Measurements from ENCODE around the gene PROCA1. TPM values are rescaled to one million over a fixed set of nuclear protein-coding genes. Genes with fewer than 3 reads are reported as not detected.
A peak's percentile ranks its signal among the peaks of the same experiment; 100 is the strongest.

PROCA1 gene
- total and polyA plus RNA-seq, 9 of the 15 experiments (the other 6 are each of a cell fraction or from before 2014, with no cell fraction given), result 0.78 to 16.2 (median 5.6) TPM

DNA sequence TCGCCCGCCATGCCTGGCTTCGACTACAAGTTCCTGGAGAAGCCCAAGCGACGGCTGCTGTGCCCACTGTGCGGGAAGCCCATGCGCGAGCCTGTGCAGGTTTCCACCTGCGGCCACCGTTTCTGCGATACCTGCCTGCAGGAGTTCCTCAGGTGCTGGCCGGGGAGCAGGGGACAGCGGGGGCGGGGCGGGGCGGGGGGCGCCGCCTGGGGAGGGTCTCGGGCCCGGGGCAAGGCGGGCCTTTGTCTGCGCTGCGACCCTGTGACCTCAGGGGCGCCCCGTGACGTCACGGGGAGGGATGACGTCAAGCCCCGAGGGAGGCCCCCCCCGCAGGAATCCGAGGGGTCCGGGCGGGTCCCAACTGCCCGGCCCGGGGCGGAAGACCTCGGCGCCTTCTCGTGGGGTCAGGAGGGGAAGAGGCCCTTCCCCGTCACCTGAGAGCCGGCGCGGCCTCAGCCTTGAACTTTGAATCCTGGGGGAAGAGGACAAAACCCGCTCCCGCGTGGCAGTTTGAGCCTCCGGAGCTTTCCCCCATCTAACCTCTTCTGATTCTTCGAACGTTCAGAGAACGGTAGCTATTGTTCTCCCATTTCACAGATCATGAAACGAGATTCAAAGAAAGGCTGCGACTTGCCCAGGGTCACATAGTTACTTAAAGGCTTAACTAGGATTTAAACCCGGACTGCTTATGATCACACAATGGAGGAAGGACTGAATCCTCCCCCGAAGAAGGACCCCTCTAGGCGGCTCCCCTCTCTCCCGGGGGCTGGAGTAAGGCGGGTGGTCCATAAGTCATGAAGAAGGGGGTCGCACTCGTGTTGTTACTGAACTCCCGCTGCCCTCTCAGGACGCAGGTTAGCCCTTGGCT, 32.6 kb upstream of the PROCA1 start (continued):
- TF ChIP-seq, protein P1, sequence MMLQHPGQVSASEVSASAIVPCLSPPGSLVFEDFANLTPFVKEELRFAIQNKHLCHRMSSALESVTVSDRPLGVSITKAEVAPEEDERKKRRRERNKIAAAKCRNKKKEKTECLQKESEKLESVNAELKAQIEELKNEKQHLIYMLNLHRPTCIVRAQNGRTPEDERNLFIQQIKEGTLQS (IDR thresholded peaks at IDR 0.05), result peak; percentile 83
- TF ChIP-seq, protein P1 (CRISPR knock-in tag; conservative IDR thresholded peaks at IDR 0.05), result no peak; the same call in 1 of the 2 replicates
- TF ChIP-seq, protein P2, sequence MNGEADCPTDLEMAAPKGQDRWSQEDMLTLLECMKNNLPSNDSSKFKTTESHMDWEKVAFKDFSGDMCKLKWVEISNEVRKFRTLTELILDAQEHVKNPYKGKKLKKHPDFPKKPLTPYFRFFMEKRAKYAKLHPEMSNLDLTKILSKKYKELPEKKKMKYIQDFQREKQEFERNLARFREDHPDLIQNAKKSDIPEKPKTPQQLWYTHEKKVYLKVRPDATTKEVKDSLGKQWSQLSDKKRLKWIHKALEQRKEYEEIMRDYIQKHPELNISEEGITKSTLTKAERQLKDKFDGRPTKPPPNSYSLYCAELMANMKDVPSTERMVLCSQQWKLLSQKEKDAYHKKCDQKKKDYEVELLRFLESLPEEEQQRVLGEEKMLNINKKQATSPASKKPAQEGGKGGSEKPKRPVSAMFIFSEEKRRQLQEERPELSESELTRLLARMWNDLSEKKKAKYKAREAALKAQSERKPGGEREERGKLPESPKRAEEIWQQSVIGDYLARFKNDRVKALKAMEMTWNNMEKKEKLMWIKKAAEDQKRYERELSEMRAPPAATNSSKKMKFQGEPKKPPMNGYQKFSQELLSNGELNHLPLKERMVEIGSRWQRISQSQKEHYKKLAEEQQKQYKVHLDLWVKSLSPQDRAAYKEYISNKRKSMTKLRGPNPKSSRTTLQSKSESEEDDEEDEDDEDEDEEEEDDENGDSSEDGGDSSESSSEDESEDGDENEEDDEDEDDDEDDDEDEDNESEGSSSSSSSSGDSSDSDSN (IDR thresholded peaks at IDR 0.05; ENCODE audit: borderline replicate concordance in 1 of 2, low read depth in 2 of 2, low read length in 2 of 2), result no peak
- TF ChIP-seq, protein P3, sequence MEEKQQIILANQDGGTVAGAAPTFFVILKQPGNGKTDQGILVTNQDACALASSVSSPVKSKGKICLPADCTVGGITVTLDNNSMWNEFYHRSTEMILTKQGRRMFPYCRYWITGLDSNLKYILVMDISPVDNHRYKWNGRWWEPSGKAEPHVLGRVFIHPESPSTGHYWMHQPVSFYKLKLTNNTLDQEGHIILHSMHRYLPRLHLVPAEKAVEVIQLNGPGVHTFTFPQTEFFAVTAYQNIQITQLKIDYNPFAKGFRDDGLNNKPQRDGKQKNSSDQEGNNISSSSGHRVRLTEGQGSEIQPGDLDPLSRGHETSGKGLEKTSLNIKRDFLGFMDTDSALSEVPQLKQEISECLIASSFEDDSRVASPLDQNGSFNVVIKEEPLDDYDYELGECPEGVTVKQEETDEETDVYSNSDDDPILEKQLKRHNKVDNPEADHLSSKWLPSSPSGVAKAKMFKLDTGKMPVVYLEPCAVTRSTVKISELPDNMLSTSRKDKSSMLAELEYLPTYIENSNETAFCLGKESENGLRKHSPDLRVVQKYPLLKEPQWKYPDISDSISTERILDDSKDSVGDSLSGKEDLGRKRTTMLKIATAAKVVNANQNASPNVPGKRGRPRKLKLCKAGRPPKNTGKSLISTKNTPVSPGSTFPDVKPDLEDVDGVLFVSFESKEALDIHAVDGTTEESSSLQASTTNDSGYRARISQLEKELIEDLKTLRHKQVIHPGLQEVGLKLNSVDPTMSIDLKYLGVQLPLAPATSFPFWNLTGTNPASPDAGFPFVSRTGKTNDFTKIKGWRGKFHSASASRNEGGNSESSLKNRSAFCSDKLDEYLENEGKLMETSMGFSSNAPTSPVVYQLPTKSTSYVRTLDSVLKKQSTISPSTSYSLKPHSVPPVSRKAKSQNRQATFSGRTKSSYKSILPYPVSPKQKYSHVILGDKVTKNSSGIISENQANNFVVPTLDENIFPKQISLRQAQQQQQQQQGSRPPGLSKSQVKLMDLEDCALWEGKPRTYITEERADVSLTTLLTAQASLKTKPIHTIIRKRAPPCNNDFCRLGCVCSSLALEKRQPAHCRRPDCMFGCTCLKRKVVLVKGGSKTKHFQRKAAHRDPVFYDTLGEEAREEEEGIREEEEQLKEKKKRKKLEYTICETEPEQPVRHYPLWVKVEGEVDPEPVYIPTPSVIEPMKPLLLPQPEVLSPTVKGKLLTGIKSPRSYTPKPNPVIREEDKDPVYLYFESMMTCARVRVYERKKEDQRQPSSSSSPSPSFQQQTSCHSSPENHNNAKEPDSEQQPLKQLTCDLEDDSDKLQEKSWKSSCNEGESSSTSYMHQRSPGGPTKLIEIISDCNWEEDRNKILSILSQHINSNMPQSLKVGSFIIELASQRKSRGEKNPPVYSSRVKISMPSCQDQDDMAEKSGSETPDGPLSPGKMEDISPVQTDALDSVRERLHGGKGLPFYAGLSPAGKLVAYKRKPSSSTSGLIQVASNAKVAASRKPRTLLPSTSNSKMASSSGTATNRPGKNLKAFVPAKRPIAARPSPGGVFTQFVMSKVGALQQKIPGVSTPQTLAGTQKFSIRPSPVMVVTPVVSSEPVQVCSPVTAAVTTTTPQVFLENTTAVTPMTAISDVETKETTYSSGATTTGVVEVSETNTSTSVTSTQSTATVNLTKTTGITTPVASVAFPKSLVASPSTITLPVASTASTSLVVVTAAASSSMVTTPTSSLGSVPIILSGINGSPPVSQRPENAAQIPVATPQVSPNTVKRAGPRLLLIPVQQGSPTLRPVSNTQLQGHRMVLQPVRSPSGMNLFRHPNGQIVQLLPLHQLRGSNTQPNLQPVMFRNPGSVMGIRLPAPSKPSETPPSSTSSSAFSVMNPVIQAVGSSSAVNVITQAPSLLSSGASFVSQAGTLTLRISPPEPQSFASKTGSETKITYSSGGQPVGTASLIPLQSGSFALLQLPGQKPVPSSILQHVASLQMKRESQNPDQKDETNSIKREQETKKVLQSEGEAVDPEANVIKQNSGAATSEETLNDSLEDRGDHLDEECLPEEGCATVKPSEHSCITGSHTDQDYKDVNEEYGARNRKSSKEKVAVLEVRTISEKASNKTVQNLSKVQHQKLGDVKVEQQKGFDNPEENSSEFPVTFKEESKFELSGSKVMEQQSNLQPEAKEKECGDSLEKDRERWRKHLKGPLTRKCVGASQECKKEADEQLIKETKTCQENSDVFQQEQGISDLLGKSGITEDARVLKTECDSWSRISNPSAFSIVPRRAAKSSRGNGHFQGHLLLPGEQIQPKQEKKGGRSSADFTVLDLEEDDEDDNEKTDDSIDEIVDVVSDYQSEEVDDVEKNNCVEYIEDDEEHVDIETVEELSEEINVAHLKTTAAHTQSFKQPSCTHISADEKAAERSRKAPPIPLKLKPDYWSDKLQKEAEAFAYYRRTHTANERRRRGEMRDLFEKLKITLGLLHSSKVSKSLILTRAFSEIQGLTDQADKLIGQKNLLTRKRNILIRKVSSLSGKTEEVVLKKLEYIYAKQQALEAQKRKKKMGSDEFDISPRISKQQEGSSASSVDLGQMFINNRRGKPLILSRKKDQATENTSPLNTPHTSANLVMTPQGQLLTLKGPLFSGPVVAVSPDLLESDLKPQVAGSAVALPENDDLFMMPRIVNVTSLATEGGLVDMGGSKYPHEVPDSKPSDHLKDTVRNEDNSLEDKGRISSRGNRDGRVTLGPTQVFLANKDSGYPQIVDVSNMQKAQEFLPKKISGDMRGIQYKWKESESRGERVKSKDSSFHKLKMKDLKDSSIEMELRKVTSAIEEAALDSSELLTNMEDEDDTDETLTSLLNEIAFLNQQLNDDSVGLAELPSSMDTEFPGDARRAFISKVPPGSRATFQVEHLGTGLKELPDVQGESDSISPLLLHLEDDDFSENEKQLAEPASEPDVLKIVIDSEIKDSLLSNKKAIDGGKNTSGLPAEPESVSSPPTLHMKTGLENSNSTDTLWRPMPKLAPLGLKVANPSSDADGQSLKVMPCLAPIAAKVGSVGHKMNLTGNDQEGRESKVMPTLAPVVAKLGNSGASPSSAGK (IDR thresholded peaks at IDR 0.05), result no peak; the same call in 1 of the 2 replicates
- TF ChIP-seq XRCC5 (IDR thresholded peaks at IDR 0.05; ENCODE audit: low read depth, low read length) (no peak), LCOR (CRISPR knock-in tag; IDR thresholded peaks at IDR 0.05) (no peak), CBX2 (IDR thresholded peaks at IDR 0.05; ENCODE audit: insufficient read depth, low read length, poor library complexity, severe bottlenecking) (no peak)
- TF ChIP-seq, protein P4, sequence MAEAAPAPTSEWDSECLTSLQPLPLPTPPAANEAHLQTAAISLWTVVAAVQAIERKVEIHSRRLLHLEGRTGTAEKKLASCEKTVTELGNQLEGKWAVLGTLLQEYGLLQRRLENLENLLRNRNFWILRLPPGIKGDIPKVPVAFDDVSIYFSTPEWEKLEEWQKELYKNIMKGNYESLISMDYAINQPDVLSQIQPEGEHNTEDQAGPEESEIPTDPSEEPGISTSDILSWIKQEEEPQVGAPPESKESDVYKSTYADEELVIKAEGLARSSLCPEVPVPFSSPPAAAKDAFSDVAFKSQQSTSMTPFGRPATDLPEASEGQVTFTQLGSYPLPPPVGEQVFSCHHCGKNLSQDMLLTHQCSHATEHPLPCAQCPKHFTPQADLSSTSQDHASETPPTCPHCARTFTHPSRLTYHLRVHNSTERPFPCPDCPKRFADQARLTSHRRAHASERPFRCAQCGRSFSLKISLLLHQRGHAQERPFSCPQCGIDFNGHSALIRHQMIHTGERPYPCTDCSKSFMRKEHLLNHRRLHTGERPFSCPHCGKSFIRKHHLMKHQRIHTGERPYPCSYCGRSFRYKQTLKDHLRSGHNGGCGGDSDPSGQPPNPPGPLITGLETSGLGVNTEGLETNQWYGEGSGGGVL (CRISPR knock-in tag; IDR thresholded peaks at IDR 0.05), result no peak
